Adrenal gland (tissue), 5 donors: ENCODE measurements around the gene HLA-B.

ENCODE experiments used
- POLR2A ChIP-seq, 2 donors: fragments of 450-650 bp; IDR thresholded peaks; one replicate each; pipeline ENCODE4 v1.6.1; 2017; ENCODE audit warnings: antibody characterized with exemption in 2 of 2, mild to moderate bottlenecking in 2 of 2, moderate library complexity in 1 of 2
- TF ChIP-seq, protein P1 (sequence below), 6 experiments: fragments of 450-650 bp in 4 of 6; fragments of 200-600 bp in 2 of 6; sonication (generic) in 1 of 6; IDR thresholded peaks; 1 replicate in 5 of 6; 2 replicates in 1 of 6; pipeline versions ENCODE4 v1.5.1 to v1.8.0; 2016 to 2021; ENCODE audit warnings: antibody characterized with exemption in 6 of 6, mild to moderate bottlenecking in 2 of 6, moderate library complexity in 1 of 6
- donor health status: DM: no; HTN: no; CAD: no.

DNA sequence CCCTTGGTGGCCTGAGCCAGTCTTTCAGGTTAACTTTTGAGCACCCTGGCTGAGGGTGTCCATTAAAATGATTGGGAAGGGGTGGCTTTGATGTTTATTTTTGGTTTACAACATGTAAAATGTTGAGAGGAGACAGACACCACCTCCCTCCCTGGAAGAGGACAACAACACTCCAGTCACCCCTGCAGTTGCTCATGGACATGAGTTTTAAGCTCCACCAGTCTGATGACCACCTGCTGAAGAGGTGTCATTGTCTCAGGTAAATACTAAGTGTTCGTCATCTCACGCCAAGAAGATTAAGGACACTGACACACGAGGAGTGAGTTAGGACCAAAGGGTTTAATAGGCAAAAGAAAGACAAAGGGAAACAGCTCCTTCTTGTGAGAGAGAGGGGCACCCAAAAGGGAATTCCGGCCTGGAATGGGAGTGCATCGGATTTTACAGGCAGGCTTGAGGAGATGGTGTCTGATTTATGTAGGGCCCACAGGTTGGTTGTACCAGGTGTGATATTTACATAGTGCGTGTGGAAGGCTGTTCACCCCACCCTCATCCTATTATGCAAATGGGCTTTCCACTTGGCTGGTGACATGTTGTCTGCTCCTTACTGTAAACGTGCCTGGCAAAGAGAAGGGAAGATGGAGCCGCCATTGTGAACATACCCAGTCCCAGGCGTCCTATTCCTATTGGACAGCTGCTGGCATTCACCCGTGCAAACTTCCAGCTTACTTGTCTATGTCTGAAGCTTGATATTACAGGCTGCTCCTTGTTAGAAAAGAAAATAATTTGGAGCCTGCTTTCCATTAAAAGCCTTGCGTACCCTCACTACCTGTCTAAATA, 6.6 kb downstream of the HLA-B start:
- TF ChIP-seq, protein P1, sequence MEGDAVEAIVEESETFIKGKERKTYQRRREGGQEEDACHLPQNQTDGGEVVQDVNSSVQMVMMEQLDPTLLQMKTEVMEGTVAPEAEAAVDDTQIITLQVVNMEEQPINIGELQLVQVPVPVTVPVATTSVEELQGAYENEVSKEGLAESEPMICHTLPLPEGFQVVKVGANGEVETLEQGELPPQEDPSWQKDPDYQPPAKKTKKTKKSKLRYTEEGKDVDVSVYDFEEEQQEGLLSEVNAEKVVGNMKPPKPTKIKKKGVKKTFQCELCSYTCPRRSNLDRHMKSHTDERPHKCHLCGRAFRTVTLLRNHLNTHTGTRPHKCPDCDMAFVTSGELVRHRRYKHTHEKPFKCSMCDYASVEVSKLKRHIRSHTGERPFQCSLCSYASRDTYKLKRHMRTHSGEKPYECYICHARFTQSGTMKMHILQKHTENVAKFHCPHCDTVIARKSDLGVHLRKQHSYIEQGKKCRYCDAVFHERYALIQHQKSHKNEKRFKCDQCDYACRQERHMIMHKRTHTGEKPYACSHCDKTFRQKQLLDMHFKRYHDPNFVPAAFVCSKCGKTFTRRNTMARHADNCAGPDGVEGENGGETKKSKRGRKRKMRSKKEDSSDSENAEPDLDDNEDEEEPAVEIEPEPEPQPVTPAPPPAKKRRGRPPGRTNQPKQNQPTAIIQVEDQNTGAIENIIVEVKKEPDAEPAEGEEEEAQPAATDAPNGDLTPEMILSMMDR (IDR thresholded peaks at IDR 0.05) = no peak
- TF ChIP-seq POLR2A (IDR thresholded peaks at IDR 0.05) = no peak
